IMR-90 (cell line): ENCODE measurements around the gene SYNPR. TPM values are rescaled to one million over a fixed set of nuclear protein-coding genes. Genes with fewer than 3 reads are reported as not detected.

Source experiments
- ATAC-seq: fragments of 200-7000 bp; cut with Tn5 transposase; 2 replicates; pipeline ENCODE4 v1.9.1; 2020; ENCODE audit warnings: low read depth, mild to moderate bottlenecking, moderate library complexity
- BruUV-seq: library from RNA; stranded (reverse); fragments of 400-500 nt; replicated peaks from 2 replicates; lab custom pipeline; 2021; lab: Mats Ljungman, UMichigan
- CTCF ChIA-PET: fragments of 300-600 bp; formaldehyde crosslinking; extraction: SDS; loops from one replicate; lab custom pipeline; 2021; ENCODE audit warnings: antibody characterized with exemption; lab: Yijun Ruan, JAX
- POLR2A ChIA-PET: fragments of 300-600 bp; sonication (Branson Sonifier 250); formaldehyde crosslinking; loops from one replicate; lab custom pipeline; 2022; ENCODE audit warnings: antibody characterized with exemption; ENCODE audit not compliant: unreplicated experiment; lab: Charles Lee
- DNase-seq: peaks from one replicate; pipeline ENCODE4 v3.0.0; 2013
- H2AFZ ChIP-seq: replicated peaks from 2 replicates; pipeline ENCODE3; 2013; ENCODE audit warnings: low read length, mild to moderate bottlenecking; ENCODE audit not compliant: poor library complexity
- H2AK5ac ChIP-seq: 2 replicates; pipeline ENCODE4 v1.6.1; 2013; ENCODE audit warnings: low read depth, low read length, inconsistent platforms
- H2AK9ac ChIP-seq: replicated peaks from 2 replicates; pipeline ENCODE3; 2013; ENCODE audit warnings: mild to moderate bottlenecking, low read depth, low read length, moderate library complexity; ENCODE audit not compliant: poor library complexity
- H2BK120ac ChIP-seq: 2 replicates; pipeline ENCODE4 v1.6.1; 2013; ENCODE audit warnings: low read depth, low read length, inconsistent platforms
- H2BK15ac ChIP-seq: 3 replicates; pipeline ENCODE4 v1.6.1; 2013; ENCODE audit warnings: low read depth, low read length, inconsistent platforms
- H2BK20ac ChIP-seq: 2 replicates; pipeline ENCODE4 v1.6.1; 2013; ENCODE audit warnings: low read depth, mild to moderate bottlenecking, inconsistent platforms, low read length, moderate library complexity
- H2BK5ac ChIP-seq: 2 replicates; pipeline ENCODE4 v1.6.1; 2013; ENCODE audit warnings: mild to moderate bottlenecking, low read depth, low read length, inconsistent platforms; ENCODE audit not compliant: poor library complexity, severe bottlenecking
- H3K14ac ChIP-seq: replicated peaks from 2 replicates; pipeline ENCODE4 v1.6.1; 2013; ENCODE audit warnings: low read depth, low read length, inconsistent platforms
- H3K18ac ChIP-seq: 2 replicates; pipeline ENCODE4 v1.6.1; 2013; ENCODE audit warnings: low read depth, low read length, control low read depth
- H3K23ac ChIP-seq: 2 replicates; pipeline ENCODE4 v1.6.1; 2013; ENCODE audit warnings: low read depth, low read length, inconsistent platforms
- H3K27ac ChIP-seq: 2 replicates; pipeline ENCODE4 v1.5.1; 2013; ENCODE audit warnings: mild to moderate bottlenecking, control low read depth, low read length; ENCODE audit not compliant: insufficient read depth
- H3K27me3 ChIP-seq: 2 replicates; pipeline ENCODE4 v1.6.1; 2013; ENCODE audit warnings: low read length; ENCODE audit not compliant: control insufficient read depth, insufficient read depth
- H3K36me3 ChIP-seq: 2 replicates; pipeline ENCODE4 v1.6.1; 2013; ENCODE audit warnings: low read length, mixed read lengths; ENCODE audit not compliant: control insufficient read depth, insufficient read depth
- H3K4ac ChIP-seq: 2 replicates; pipeline ENCODE4 v1.6.1; 2013; ENCODE audit warnings: low read depth, low read length, inconsistent platforms
- H3K4me1 ChIP-seq: 2 replicates; pipeline ENCODE4 v1.6.1; 2013; ENCODE audit warnings: low read length, mixed read lengths; ENCODE audit not compliant: control insufficient read depth, insufficient read depth
- H3K4me2 ChIP-seq: 2 replicates; pipeline ENCODE4 v1.6.1; 2013; ENCODE audit warnings: low read depth, mild to moderate bottlenecking, control low read depth, low read length, moderate library complexity
- H3K4me3 ChIP-seq: 2 replicates; pipeline ENCODE4 v1.5.1; 2013; ENCODE audit warnings: low read depth, mild to moderate bottlenecking, control low read depth, low read length, moderate library complexity; ENCODE audit not compliant: insufficient read depth
- H3K56ac ChIP-seq: 2 replicates; pipeline ENCODE4 v1.6.1; 2013; ENCODE audit warnings: low read length, inconsistent platforms; ENCODE audit not compliant: insufficient read depth; ENCODE audit errors: extremely low read depth
- H3K79me1 ChIP-seq, 2 experiments: 2 replicates each; pipeline ENCODE4 v1.6.1; 2013; ENCODE audit warnings: low read length in 2 of 2, inconsistent platforms in 1 of 2, low read depth in 1 of 2
- H3K9ac ChIP-seq: 2 replicates; pipeline ENCODE4 v1.6.1; 2013; ENCODE audit warnings: low read depth, low read length, control low read depth
- H3K9me1 ChIP-seq: 2 replicates; pipeline ENCODE4 v1.6.1; 2013; ENCODE audit warnings: low read length, inconsistent platforms; ENCODE audit not compliant: insufficient read depth
- H3K9me3 ChIP-seq: 2 replicates; pipeline ENCODE4 v1.6.1; 2013; ENCODE audit warnings: low read length; ENCODE audit not compliant: control insufficient read depth, insufficient read depth
- H4K20me1 ChIP-seq: 2 replicates; pipeline ENCODE4 v1.6.1; 2013; ENCODE audit warnings: low read length, inconsistent platforms; ENCODE audit not compliant: insufficient read depth
- H4K5ac ChIP-seq: 2 replicates; pipeline ENCODE4 v1.6.1; 2013; ENCODE audit warnings: mild to moderate bottlenecking, low read depth, low read length, control low read depth
- H4K8ac ChIP-seq, 2 experiments: 2 replicates each; pipeline ENCODE4 v1.6.1; 2013; ENCODE audit warnings: low read depth in 2 of 2, low read length in 2 of 2, control low read depth in 1 of 2, inconsistent platforms in 1 of 2
- H4K91ac ChIP-seq: 2 replicates; pipeline ENCODE4 v1.6.1; 2013; ENCODE audit warnings: low read depth, low read length, inconsistent platforms; ENCODE audit not compliant: insufficient read depth
- BHLHE40 ChIP-seq: fragments of 150-350 bp; IDR thresholded peaks from 2 replicates; pipeline ENCODE4 v1.6.1; 2016; ENCODE audit warnings: mild to moderate bottlenecking, low read depth, low read length
- CEBPB ChIP-seq: IDR thresholded peaks from 2 replicates; pipeline ENCODE4 v1.6.1; 2012; ENCODE audit warnings: low read depth, low read length, improper control_type of control experiment
- CHD1 ChIP-seq: IDR thresholded peaks from 2 replicates; pipeline ENCODE4 v1.6.1; 2012; ENCODE audit warnings: low read depth, low read length, improper control_type of control experiment
- CTCF ChIP-seq: conservative IDR thresholded peaks from 2 replicates; pipeline ENCODE4 v1.5.1; 2012; ENCODE audit warnings: mild to moderate bottlenecking, low read depth, low read length, improper control_type of control experiment
- FOS ChIP-seq: fragments of 150-350 bp; IDR thresholded peaks from 2 replicates; pipeline ENCODE4 v1.6.1; 2016; ENCODE audit warnings: low read depth, low read length
- MAFK ChIP-seq: IDR thresholded peaks from 2 replicates; pipeline ENCODE4 v1.6.1; 2012; ENCODE audit warnings: low read depth, low read length, improper control_type of control experiment
- MAZ ChIP-seq: IDR thresholded peaks from 2 replicates; pipeline ENCODE4 v1.6.1; 2012; ENCODE audit warnings: low read depth, mild to moderate bottlenecking, low read length, improper control_type of control experiment, moderate library complexity, borderline replicate concordance
- RAD21 ChIP-seq: IDR thresholded peaks from 2 replicates; pipeline ENCODE4 v1.6.1; 2012; ENCODE audit warnings: low read length, improper control_type of control experiment
- RCOR1 ChIP-seq: IDR thresholded peaks from 2 replicates; pipeline ENCODE4 v1.6.1; 2012; ENCODE audit warnings: mild to moderate bottlenecking, low read length, improper control_type of control experiment; ENCODE audit not compliant: insufficient replicate concordance
- RFX5 ChIP-seq: IDR thresholded peaks from 2 replicates; pipeline ENCODE4 v1.8.0; 2012; ENCODE audit warnings: low read depth, mild to moderate bottlenecking, low read length, moderate library complexity
- SMC3 ChIP-seq: fragments of 150-350 bp; IDR thresholded peaks from 2 replicates; pipeline ENCODE4 v1.6.1; 2016; ENCODE audit warnings: low read depth, mild to moderate bottlenecking, antibody characterized with exemption, low read length, moderate library complexity
- WGBS, 2 experiments: methylation state at CpG; one replicate each; pipeline versions ENCODE4 v1.1.5 to v1.1.7; 2013; ENCODE audit warnings: missing lambda C conversion rate in 2 of 2; ENCODE audit not compliant: insufficient read length in 1 of 2; ENCODE audit errors: extremely low coverage in 2 of 2; 5-methylcytosine and 5-hydroxymethylcytosine counted together
- dilution Hi-C: fragments of 300-500 bp; cut with HindIII; formaldehyde crosslinking; loops from one replicate; pipeline ENCODE4 v1.14.3; 2018; ENCODE audit warnings: low sequenced_read_pairs; ENCODE audit not compliant: unreplicated experiment
- in situ Hi-C: fragments of 300-500 bp; cut with MboI; formaldehyde crosslinking; loops from 3 replicates; pipeline ENCODE4 v1.14.3; 2019; ENCODE audit warnings: low sequenced_read_pairs, inconsistent platforms, mixed read lengths
- intact Hi-C: fragments of 100-400 bp; cut with micrococcal nuclease; formaldehyde crosslinking; loops from 2 replicates; pipeline ENCODE4 v1.10.0; 2022
- polyA plus RNA-seq, 3 experiments: library from polyadenylated mRNA; depleted of rRNA; stranded (reverse); fragments of >200 nt; gene quantifications; 2 replicates each; pipeline ENCODE4 v1.2.3, GENCODE V29; 2012; ENCODE audit warnings: low replicate concordance in 1 of 3
- total RNA-seq: library from RNA; depleted of rRNA; stranded (reverse); fragments of >200 nt; gene quantifications from 2 replicates; pipeline ENCODE4 v1.2.3, GENCODE V29; 2012

Gene SYNPR
- total and polyA plus RNA-seq, 2 of the 4 experiments (the other 2 are of a cell fraction), result not detected

GRCh38 chr3:63429905-63430304 lies 151.8 kb downstream of the SYNPR start:
- no peak overlapping the region for H3K4me2 ChIP-seq
- no peak overlapping the region for H3K18ac ChIP-seq
- no peak overlapping the region for H2AK9ac ChIP-seq
- intact Hi-C loops, result no loop called here
- H2BK5ac ChIP-seq, result no peak overlapping the region
- H3K23ac ChIP-seq, result no peak overlapping the region
- no peak overlapping the region for H2BK20ac ChIP-seq
- H2AFZ ChIP-seq, result no peak overlapping the region
- no peak for TF ChIP-seq CEBPB
- TF ChIP-seq FOS, result no peak
- TF ChIP-seq CHD1, result no peak
- TF ChIP-seq BHLHE40, result no peak
- TF ChIP-seq MAFK, result no peak
- no peak for TF ChIP-seq MAZ
- TF ChIP-seq RFX5, result no peak
- TF ChIP-seq RCOR1, result no peak
- no peak for TF ChIP-seq RAD21
- TF ChIP-seq SMC3, result no peak
- no peak for TF ChIP-seq CTCF
- H2AK5ac ChIP-seq, result no peak overlapping the region
- no peaks in the 10 kb centered on the region for H3K79me1 ChIP-seq
- ChIA-PET CTCF (no interaction called here), POLR2A (no interaction called here)
- H3K56ac ChIP-seq, result no peak overlapping the region
- no peak overlapping the region for H3K4ac ChIP-seq
- in situ Hi-C loops, result no loop called here
- H3K9ac ChIP-seq, result no peak overlapping the region
- H3K4me1 ChIP-seq, result no peaks in the 10 kb centered on the region
- H3K27me3 ChIP-seq, result no peaks in the 10 kb centered on the region
- no peak overlapping the region for H3K4me3 ChIP-seq
- no peak overlapping the region for H4K91ac ChIP-seq
- H4K20me1 ChIP-seq, result no peaks in the 10 kb centered on the region
- BruUV-seq, result no TSS peak
- ATAC-seq (no peak), DNase-seq (no peak)
- H3K9me1 ChIP-seq, result no peaks in the 10 kb centered on the region
- H4K8ac ChIP-seq, result no peak overlapping the region
- no peak overlapping the region for H2BK120ac ChIP-seq
- H3K14ac ChIP-seq, result no peak overlapping the region
- WGBS, 2 experiments, result no CpG with 5 or more reads among the region's 2 CpGs
- H3K36me3 ChIP-seq, result no peaks in the 10 kb centered on the region
- H3K9me3 ChIP-seq, result no peaks in the 10 kb centered on the region
- dilution Hi-C loops, result no loop called here
- H4K5ac ChIP-seq, result no peak overlapping the region
- no peak overlapping the region for H2BK15ac ChIP-seq
- no peak overlapping the region for H3K27ac ChIP-seq
